Activated T-cell treated with anti-CD3 and anti-CD28 coated beads for 48 hours (primary cell): ENCODE measurements around the gene NRF1.
A peak's percentile ranks its signal among the peaks of the same experiment; 100 is the strongest.
"Not testable (repeated sequence)": the region's sequence is repeated elsewhere in the genome, so short reads cannot be mapped to it uniquely, and the experiment has no call there.

ENCODE experiments used
- DNase-seq: peaks from one replicate; pipeline ENCODE4 v3.0.0-alpha.2; 2020; ENCODE audit warnings: low read depth

Gene NRF1

DNA sequence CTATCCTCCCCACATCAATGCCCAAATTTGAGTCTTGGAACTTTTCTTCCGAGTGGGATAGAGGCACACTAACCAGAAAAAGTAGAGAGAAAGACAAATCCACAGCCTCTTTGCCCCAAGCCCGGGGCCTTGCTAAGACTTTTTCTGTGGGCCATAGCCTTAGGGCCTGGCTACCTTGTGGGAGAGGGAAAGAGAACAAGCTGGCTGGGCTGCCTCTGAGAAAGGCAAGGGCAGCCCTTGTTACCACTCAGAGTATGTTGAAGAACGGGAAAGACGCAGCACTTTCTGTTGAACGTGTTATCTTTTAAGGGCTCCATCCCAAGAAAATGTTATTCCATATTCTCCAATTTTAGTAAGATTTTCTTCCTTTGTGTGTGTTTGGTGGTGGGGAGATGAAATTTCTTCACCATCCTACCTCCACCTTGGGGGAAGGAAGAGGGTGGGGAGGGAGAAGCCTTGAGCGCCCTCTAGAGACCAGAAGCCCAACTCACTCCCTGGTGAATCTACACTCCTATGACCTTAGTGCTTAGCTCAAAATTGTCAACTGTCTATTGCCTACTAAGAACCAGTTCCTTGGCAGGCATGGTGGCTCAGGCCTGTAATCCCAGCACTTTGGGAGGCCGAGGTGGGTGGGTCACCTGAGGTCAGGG, 3.9 kb upstream of the NRF1 start:
- peak; percentile 30 for DNase-seq

DNA sequence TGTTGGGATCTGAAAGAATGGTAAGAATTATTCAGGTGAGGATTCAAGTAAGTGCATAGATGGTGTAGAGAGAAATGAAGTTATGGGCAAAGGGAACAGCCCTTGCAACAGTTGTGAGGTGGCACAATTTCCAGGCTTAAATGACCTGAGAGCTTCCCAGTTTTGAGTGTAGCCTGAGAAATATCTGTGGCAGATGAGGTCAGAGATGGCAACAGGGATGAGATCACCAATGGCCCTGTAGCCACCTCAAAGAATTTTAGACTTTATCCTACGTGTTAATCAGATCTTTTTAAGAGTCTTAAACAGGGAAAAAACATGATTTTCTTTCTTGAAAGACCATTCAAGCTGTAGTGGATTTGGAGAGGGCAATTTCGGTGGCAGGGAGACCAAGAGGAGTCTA, 1.9 kb upstream of the NRF1 start:
- no peak for DNase-seq

DNA sequence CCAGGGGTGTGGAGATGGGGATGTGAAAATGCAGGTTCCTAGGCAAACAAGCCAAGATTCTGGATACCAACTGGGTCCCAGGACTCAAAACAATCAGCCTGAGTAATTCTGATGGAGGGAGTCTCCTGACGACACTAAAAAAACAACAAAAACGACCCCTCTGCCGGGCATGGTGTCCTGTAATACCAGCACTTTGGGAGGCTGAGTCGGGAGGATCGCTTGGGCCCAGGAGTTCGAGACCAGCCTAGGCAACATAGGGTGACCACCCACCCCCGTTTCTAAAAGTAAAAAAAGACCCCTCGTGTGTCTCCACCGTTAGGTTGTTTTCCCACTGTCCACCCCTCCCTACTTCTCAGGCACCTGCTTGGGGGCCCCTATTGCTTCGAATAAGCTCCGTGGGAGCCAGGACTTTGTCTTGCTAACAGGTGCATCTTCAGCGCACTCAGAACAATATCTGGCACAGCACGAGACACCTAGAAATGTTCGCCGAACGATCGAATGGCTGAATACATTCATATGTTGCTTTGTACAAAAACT, 743 bp upstream of the NRF1 start:
- DNase-seq = no peak

DNA sequence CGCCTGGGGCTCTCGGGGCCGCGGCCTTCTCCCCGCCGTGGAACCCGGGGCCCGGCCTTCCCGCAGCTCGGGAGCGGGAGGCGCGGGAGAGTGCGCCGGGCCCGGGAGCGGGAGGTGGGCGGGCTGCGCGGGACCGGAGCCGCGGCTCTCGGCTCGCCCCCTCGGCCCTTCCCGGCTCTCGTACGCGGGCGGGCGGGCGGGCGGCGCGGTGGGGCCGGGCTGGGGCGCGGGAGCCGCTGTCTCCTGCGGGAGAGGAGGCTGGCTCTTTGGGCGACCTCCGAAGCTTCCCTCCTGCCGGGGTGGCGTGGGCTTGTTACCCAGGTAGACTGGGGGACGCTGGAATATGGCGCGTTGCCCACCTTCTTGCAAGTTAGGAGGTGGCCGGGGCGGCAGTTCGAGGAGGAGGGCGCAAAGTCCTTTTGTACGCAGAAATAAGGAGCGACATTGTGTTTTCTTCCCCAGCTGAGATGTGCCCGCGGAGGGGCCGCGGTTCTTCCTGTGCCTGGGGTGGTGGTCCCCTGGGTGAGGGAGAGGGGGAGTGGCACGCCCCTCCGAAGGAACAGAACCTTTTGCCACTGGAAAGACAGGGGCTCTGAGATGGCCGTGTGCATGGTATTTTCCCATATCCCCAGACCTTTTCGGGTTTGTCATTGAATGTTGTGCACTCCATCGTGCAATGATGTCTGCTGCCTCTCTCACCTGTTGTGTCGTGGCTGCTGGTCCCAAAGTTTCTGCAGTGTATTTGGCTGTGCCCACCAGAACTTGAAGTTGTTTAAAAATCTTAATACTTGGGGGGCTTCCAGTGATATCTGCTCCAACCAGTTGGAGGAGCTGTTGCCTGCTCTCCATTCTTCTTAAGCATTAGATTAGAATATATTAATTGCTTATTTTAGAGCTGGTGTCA, 844 bp downstream of the NRF1 start:
- DNase-seq = peak; percentile 21

DNA sequence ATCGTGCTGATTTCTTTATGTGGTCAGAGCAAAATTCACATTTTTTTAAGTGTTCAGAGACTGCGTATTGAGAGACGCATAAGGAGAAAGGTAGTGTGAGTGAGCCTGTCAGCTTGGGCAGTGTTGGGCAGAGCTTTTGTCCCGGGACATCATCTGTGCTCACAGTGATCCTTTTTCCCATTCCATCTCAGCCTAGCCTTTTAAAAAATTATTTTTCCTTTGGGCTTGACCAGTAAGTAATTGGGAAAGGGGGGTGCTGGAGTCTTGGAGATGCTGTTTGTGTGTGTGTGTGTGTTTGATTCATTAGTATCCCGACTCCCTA, 1.5 kb downstream of the NRF1 start:
- no peak for DNase-seq

DNA sequence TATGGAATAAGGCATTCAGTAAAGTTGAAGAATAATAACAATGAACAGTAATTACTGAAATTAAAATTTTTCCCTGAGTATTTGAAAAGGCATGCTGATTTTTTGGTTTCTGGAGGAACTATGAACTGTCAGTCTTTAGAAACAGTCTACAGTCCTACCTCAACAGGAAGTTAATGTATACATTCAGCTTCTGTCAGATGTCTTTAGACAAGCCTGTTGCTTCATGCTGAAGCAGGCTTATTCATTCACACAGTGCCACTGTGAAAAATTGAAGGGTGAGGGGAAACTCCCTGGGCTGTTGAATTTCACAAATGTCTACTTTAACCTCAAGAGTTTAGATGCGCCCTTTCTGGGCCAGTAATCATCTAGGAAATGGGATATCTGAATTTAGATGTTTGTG, 3.5 kb downstream of the NRF1 start:
- DNase-seq = no peak

DNA sequence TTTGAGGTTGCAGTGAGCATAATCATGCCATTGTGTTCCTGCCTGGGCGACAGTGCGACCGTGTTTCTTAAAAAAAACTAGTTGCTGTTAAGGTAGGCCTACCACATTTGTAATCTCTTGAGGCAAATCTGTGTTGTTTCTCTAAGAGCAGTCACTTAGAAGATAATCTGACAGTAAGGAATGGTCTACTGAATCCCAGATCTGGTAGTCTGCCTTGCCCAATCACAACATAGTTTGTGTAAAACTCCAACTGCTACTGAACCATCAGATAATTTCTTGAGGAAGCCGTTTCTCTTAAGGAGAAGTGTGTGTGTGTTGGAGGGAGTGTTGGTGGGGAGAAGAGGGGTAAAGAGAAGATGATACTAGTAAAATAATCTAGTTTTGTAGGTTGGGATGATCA, 5.0 kb downstream of the NRF1 start:
- no peak for DNase-seq

DNA sequence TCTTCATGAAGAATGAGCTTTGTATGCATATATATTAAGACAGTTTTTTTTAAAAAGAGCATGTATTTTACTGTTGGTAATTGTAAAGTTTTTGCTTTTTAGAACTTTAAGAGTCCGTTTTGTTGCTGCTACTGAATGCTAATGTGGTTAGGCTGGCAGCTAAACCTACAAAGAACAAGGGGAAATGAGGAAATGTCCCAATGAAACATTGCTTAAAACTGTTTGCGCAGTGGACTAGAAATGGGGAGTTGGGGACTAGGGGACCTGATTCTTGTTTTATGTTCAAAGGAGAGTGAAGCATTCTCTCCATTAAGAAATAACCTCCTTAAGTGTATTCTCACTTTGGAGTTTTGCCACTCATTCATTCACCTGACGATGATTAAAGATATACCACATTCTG, 5.7 kb downstream of the NRF1 start:
- no peak for DNase-seq

DNA sequence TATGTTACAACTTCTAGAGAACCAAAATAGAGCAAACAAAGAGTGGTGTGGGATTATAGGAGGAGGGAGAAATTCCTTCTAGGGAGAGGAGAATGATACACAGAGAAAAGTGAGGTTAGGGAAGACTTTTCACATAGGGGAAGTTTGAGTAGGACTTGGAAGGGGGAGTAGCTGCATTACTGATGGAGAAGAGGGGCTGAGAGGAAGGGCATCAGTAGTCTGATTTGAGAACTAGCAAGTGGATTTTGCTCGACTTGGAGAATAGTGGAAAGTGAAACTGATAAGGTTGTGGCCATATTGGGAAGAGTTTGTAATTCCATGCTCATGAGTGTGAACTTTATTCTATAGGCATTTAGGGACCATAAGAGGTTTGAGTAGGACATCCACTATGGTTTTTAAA, 6.1 kb downstream of the NRF1 start:
- no peak for DNase-seq

DNA sequence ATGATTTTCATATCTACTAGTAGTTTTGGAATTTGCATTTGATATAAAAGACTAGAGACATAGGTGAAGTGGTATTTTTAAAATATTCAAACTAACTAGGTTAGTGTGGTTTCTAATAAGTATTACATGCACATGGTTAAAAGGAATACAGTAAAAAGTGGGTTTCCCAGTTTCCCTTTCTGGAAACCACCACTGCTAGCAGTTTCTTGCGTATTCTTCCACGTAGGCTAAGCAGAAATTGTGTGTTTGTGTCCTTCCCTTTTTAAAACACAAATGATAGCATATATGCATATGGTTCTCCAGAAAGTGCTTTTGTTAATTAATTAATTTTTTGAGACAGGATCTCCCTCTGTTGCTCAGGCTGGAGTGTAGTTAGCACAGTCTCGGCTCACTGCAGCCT, 15.4 kb downstream of the NRF1 start:
- DNase-seq = no peak

DNA sequence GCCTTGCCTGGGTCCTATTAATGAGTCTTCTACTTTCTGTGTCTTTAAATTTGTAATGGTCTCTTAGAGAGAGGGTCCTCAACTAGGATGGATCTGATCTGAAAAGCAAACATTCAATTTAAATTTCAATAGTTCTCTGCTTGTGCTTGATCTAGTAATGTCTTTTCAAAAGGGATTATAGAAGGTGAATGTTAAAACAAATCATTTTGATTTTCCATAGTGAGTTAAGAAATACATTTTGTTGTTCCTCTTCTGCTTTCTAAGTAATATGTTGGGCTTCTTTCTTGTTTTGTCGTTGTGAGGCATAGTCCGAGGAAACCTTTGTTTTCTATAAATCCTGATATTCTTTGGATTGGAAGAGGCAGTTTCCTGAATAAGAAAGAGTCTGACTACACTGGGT, 18.8 kb downstream of the NRF1 start:
- no peak for DNase-seq

DNA sequence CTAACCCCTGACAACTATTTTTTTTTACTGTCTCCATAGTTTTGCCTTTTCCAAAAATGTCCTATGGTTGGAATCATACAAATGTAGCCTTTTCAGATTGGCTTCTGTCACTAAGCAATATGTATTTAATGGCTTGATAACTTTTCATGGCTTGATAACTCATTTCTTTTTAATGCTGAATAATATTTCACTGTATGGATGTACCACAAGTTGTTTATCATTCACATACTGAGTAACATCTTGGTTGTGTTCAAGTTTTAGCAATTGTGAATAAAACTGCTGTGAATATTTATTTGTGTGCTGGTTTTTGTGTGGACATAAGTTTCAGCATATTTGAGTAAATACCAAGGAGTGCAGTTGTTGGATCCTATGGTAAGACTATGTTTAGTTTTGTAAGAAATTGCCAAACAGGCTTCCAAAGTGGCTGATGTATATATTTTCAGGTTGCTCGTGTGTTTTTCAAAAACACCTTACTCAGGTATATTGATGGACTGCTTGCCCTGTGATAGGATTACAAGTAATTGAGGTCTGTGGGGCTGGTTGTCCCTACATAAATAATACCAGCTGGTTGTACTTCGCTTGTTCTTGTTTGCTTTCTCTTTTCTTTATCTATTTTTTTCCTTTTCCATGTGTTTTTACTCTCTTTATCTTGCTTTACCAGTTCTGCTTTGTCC, 23.0 kb downstream of the NRF1 start:
- DNase-seq = no peak

DNA sequence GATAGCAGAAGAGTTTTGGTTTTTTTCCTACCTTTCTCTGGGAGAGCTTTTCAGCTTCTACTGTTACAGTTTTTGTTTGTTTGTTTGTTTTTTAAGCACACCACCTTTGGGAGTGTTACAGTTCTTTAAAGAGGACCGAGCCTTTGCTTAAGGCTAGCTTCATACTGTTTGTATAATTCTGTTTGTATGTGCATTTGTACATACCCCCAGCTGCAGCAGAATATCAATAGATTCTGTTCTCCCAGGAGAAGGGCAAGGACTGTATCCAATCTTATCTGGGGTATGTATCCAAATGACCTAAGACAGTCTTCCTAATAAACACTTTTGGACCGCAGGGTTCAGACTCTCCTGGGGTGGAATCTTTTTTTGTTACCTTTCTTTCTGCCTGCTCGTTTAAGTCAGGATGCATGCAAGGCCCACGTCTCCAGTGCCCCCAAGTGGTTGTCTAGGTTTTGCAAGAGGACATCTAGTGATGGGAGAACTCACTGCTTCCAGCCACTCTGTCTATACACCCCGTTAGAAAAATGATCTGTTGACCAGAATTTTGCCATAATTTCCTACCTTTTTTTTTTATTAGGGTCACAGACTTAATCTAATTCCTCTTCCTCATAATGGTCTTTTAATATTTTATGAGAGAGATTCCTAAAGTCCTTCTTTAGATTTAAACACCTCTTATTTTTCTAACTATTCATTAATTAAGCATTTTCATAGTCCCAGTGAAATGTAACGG, 23.9 kb downstream of the NRF1 start:
- DNase-seq = peak; percentile 39

DNA sequence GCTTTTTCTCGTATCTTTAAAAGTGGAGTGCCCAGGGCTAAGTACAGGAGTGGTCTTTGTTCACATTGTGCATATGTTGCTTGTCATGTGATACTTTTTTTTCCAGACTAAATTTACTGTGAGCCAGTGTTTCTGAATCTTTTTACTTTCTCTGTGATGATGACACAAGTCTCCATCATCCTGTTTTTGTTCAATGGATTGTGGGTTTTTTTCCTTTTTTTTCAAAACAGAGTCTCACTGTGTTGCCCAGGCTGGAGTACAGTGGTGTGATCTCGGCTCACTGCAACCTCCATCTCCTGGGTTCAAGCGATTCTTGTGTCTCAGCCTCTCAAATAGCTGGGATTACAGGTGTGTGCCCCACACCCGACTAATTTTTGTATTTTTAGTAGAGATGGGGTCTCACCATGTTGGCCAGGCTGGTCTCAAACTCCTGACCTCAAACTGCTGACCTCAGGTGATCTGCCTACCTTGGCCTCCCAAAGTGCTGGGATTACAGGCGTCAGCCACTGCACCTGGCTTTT, 24.6 kb downstream of the NRF1 start:
- DNase-seq = not testable (repeated sequence)

DNA sequence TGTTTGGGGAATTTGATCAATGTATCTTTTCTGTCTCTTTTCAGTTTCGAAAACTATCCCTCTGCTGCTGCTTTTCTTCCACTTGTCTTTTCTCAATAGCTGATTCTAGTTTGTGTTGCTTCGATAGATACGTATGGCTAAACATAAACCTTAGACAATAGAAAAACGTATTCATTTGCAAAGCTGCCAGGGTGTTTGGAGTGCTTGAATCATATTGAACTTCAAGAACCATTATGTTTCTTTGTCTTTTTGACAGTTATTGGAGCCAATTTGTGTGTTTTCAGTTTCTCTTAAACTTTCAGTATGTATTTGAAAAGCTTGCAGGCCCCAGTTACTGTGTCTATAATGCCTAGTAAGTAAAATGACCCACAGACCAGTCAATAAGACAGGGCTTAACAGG, 25.1 kb downstream of the NRF1 start:
- DNase-seq = no peak

DNA sequence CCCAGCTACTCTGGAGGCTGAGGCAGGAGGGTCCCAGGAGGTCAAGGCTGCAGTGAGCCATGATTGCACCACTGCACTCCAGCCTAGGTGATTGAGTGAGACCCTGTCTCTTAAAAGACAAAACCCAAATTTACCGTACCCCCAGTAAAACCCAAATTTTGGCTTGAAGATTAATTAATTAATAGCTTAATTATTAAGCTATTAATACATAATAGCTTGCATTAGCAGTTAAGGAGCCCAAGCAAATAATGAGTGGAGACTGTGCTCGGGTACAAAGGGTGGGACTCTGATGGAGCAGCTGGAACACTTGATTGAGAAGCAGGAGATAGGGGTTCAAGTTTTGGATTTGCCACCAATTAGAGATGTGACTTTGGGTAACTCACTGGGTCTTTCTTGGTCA, 28.9 kb downstream of the NRF1 start:
- DNase-seq = no peak

DNA sequence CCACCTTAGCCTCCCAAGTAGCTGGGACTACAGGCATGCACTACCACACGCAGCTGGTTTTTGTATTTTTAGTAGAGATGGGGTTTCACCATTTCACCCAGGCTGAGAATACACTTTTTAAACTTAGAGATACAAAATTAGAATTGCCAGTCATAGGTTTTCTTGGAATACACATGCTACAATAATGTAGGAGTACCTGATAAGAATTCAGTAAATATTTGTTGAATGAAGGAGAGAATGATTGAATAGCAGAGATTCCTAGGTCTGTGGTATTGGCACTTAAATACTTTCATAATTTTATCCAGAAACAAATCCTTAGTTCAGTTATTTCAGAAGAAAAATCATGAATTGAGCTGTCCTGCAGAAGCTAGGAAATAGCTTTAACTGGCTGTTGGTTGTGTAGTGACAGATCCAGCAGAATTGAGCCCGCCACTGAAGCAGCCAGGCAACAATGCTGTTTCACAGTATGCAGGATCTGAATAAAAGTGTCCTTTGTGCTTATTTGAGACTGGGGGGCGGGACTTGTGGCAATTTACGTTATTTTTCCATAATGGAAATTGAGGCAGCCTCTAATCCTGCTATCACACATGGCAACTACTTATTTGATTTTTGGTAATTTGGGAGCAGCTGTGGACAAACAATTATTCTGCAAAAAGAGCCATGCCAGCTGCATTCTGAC, 31.5 kb downstream of the NRF1 start:
- DNase-seq = no peak

DNA sequence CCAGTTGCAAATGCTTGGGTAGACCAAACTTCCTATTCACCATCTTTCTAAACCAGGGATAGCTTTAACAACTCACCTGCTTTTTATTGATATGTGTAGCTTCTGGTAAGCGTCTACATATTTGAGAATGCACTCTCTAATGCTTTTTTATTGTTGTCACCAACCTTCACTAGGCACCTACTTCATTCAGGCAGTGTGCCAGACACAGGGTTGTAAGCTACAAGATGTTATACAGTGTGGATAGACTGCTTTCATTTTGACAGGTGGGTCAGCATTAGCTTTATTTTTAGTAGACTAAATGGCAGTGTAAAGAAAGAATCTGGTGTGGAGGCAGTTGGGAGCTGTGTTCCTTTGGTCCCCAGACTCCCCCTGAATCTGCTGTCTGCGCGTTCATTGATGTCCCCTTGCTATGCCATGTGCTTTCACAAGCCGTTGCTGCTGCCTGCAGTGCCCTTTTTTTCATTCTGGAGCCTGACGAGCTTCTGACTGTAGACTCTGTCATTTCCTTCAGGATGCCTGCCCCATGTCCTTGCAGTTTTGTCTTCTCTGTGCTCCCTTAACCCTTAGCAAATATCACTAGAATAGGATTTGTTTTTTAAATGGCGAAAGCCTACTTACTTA, 32.1 kb downstream of the NRF1 start:
- DNase-seq = no peak

DNA sequence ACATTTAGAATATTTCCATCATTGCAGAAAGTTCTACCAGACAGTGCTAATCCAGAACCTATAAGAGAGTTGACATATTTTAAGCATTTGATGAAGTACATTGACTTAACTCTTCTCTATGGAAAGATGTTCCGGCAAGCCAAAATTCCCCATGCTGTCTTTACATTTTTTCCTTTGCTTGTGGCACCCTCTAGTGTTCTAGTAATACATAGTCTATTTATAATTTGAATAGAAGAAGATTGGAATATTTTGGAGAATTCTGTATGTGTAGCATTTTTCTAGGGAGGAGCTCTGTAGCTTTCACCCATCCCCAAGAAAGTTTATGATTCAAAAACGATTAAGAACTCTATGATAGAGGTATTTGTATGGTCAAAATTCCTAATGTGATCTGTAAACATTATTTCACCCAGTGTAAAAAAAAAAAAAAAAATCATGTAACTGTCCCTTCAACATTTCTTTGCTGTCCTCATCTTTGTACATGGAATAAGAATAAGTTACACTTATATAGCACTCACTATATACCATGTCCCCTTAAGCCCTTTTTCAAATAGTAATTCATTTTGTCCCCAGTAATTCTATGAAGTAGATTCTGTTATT, 33.2 kb downstream of the NRF1 start:
- DNase-seq = no peak

DNA sequence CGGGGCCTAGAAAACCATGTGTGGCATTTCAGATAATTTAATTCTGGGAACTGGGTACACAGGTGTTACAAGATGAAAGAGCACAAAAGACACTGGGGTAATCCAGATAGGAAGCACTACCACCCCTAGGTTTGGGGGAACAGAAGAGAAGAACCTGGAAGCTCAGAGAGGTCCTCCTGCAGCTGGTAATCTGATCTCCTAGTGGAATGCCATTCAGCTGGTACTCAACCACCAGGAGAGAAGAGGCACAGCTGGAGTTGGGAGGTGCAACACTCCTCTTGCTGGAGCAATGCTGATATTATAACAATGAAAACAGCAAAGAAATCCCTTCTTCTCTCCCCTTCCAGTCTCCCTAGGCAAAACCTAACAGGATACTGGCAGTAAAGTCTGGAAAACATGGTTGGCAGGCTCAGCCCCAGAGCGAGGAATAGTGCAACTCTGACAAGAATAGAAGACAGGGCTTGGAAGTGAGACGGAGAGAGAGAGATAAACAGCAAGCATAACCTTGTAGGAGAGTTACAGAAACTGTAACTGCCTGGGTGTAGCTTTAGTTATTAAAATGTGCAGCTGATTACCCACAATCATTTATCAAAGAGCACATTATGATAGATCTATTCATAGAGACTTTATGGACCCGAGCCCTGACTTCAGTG, 35.0 kb downstream of the NRF1 start:
- no peak for DNase-seq
